Measurements from ENCODE around the gene CAMSAP1. TPM values are rescaled to one million over a fixed set of nuclear protein-coding genes. Genes with fewer than 3 reads are reported as not detected.
A peak's percentile ranks its signal among the peaks of the same experiment; 100 is the strongest.

CAMSAP1 gene
- total RNA-seq, 1 donor: 26.1 TPM

GRCh38 chr9:135902655-135903357 is 4.5 kb downstream of the CAMSAP1 start:
- Histone ChIP-seq H3K4me3 (ENCODE audit: insufficient read depth, low read length) (no peak overlapping the region), H3K27me3 (ENCODE audit: insufficient read depth, low read length) (no peaks in the 10 kb centered on the region), H3K36me3 (ENCODE audit: insufficient read depth, low read length) (no peaks in the 10 kb centered on the region), H2AFZ (ENCODE audit: low read length) (no peak overlapping the region), H3K79me2 (ENCODE audit: insufficient read depth, low read length) (peaks cover 79% of the 10 kb centered on the region), H3K27ac (ENCODE audit: low read depth, low read length) (no peak overlapping the region), H3K4me1 (ENCODE audit: insufficient read depth, low read length) (peaks cover 16% of the 10 kb centered on the region), H3K4me2 (ENCODE audit: insufficient read depth, low read length) (no peak overlapping the region), H3K9me3 (ENCODE audit: low read depth, low read length) (no peaks in the 10 kb centered on the region), H4K20me1 (ENCODE audit: insufficient read depth, low read length) (peaks cover 74% of the 10 kb centered on the region)
- DNase-seq (ENCODE audit: insufficient read length, low spot score, missing footprints): peak; percentile 13
- no peak for TF ChIP-seq CTCF (IDR thresholded peaks at IDR 0.05; ENCODE audit: extremely low read depth, low read depth, low read length)

DNA sequence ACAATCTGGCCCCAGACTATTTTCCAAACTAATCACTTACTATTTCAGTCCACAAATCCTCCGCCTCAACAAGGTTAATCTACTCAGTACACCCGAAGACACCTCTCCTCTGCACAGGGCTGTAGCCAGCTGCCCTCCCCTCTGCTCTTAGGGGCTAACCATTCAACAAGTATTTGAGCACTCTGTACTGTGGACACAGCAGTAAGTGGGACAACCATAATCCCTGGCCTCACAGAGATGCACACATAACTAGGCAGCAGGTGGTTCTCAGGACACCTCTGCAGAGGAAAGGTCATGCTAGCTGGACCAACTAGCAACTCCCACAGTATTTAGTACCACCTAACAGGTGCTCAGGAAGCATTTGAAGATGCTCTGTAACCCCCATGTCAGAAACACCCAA is 5.5 kb downstream of the CAMSAP1 start:
- no peaks in the 10 kb centered on the region for H3K9me3 ChIP-seq (ENCODE audit: low read depth, low read length)
- no peak overlapping the region for H2AFZ ChIP-seq (ENCODE audit: low read length)
- no peak overlapping the region for H3K4me3 ChIP-seq (ENCODE audit: insufficient read depth, low read length)
- peaks cover 84% of the 10 kb centered on the region for H4K20me1 ChIP-seq (ENCODE audit: insufficient read depth, low read length)
- no peaks in the 10 kb centered on the region for H3K36me3 ChIP-seq (ENCODE audit: insufficient read depth, low read length)
- no peaks in the 10 kb centered on the region for H3K27me3 ChIP-seq (ENCODE audit: insufficient read depth, low read length)
- H3K4me2 ChIP-seq (ENCODE audit: insufficient read depth, low read length): no peak overlapping the region
- DNase-seq (ENCODE audit: insufficient read length, low spot score, missing footprints): no peak
- TF ChIP-seq CTCF (IDR thresholded peaks at IDR 0.05; ENCODE audit: extremely low read depth, low read depth, low read length): no peak
- peaks cover 16% of the 10 kb centered on the region for H3K4me1 ChIP-seq (ENCODE audit: insufficient read depth, low read length)
- peaks cover 89% of the 10 kb centered on the region for H3K79me2 ChIP-seq (ENCODE audit: insufficient read depth, low read length)
- no peak overlapping the region for H3K27ac ChIP-seq (ENCODE audit: low read depth, low read length)

DNA sequence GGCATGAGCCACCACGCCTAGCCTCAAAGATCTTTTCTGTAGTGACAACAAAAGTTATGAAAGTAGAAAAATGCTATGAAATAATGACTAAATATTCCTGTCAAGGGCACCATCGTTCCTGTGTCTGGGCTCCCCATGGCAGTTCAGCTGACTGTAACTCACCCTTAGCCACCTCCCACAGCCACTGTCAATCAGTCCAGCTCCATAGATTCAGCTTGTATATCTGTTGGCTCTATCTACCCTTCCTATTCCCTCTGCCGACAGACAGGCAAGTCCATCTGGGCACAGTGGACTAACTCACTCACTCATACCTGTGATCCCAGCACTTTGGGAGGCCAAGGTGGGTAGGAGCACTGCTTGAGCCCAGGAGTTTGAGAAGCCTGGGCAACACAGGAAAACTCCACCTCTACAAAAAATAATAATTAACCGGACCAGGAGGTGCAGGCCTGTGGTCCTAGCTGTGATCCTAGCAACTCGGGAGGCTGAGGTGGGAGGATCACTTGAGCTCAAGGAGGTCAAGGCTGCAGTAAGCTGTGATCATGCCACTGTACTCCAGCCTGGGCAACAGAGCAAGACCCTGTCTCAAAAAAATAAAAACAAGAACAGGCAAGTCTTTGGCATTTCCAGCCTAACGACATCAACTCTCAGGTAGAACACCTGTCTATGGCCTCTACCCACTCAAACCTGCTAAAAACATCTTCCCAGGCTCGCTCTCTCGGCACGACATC is 6.2 kb downstream of the CAMSAP1 start:
- peak; percentile 22 for DNase-seq (ENCODE audit: insufficient read length, low spot score, missing footprints)
- no peak for TF ChIP-seq CTCF (IDR thresholded peaks at IDR 0.05; ENCODE audit: extremely low read depth, low read depth, low read length)
- H4K20me1 ChIP-seq (ENCODE audit: insufficient read depth, low read length): peaks cover 88% of the 10 kb centered on the region

More for the DNA sequence above, 6.2 kb downstream of the CAMSAP1 start:
- Histone ChIP-seq H3K27ac (ENCODE audit: low read depth, low read length) (no peak overlapping the region), H3K4me2 (ENCODE audit: insufficient read depth, low read length) (no peak overlapping the region), H3K4me3 (ENCODE audit: insufficient read depth, low read length) (no peak overlapping the region), H3K79me2 (ENCODE audit: insufficient read depth, low read length) (peaks cover 95% of the 10 kb centered on the region), H3K36me3 (ENCODE audit: insufficient read depth, low read length) (no peaks in the 10 kb centered on the region), H3K27me3 (ENCODE audit: insufficient read depth, low read length) (no peaks in the 10 kb centered on the region), H3K9me3 (ENCODE audit: low read depth, low read length) (no peaks in the 10 kb centered on the region), H3K4me1 (ENCODE audit: insufficient read depth, low read length) (peaks cover 15% of the 10 kb centered on the region), H2AFZ (ENCODE audit: low read length) (no peak overlapping the region)

Measured in osteoblast (primary cell).